ENCODE measurements around the gene CEP41.

The CEP41 gene

GRCh38 chr7:130352194-130353074 is 88.4 kb downstream of the CEP41 start:
- DNase-seq (ENCODE audit: low spot score), result no peak

- DNase-seq (ENCODE audit: low spot score), result no peak
Observed at GRCh38 chr7:130351791-130352090, 89.1 kb downstream of the CEP41 start.

- no peak for DNase-seq (ENCODE audit: low spot score)
Observed at GRCh38 chr7:130350945-130351790, 89.6 kb downstream of the CEP41 start.

GRCh38 chr7:130349911-130350782 is 90.7 kb downstream of the CEP41 start:
- DNase-seq (ENCODE audit: low spot score), result no peak

- no peak for DNase-seq (ENCODE audit: low spot score)
Observed at GRCh38 chr7:130346941-130347340, 93.9 kb downstream of the CEP41 start.

GRCh38 chr7:130346177-130346905 is 94.5 kb downstream of the CEP41 start:
- no peak for DNase-seq (ENCODE audit: low spot score)

GRCh38 chr7:130345725-130346124 is 95.1 kb downstream of the CEP41 start:
- no peak for DNase-seq (ENCODE audit: low spot score)

- no peak for DNase-seq (ENCODE audit: low spot score)
Observed at GRCh38 chr7:130345136-130345535, 95.7 kb downstream of the CEP41 start.

GRCh38 chr7:130344271-130344866 is 96.4 kb downstream of the CEP41 start, which contains the start of gene CPA5:
Gene CPA5, plus strand, starts transcription at chr7:130344816. Its CDS starts 1,670 bp downstream, at chr7:130346486.
- DNase-seq (ENCODE audit: low spot score), result no peak

Small RNAs within 50 kb of the gene (small RNA-seq; reads per million reads assigned to genes)
- gene RF02148, result 0 reads per million in 2 experiments
- gene RF02149, result 0 reads per million in 2 experiments
- gene RF02150, result 0 reads per million in 2 experiments
